GM23338 (cell line): ENCODE measurements around the gene RAB11FIP3.
"Not testable (repeated sequence)": the region's sequence is repeated elsewhere in the genome, so short reads cannot be mapped to it uniquely, and the experiment has no call there.

Experiments
- CTCF ChIP-seq, 2 experiments: fragments of 200-600 bp in 1 of 2; sonication (generic) in 1 of 2; conservative IDR thresholded peaks; 2 replicates each; pipeline versions ENCODE4 v1.5.1 to v1.6.1; 2016 to 2017; ENCODE audit warnings: antibody characterized with exemption in 2 of 2, low read depth in 2 of 2, mild to moderate bottlenecking in 2 of 2, moderate library complexity in 1 of 2
- ETS1 ChIP-seq: IDR thresholded peaks from 2 replicates; pipeline ENCODE4 v1.6.1; 2016; ENCODE audit warnings: antibody characterized with exemption
- EZH2 ChIP-seq: fragments of 200-600 bp; sonication (generic); IDR thresholded peaks from one replicate; pipeline ENCODE4 v1.8.0; 2017; ENCODE audit warnings: antibody characterized with exemption, mild to moderate bottlenecking, low read depth; ENCODE audit not compliant: unreplicated experiment
- POLR2AphosphoS5 ChIP-seq: IDR thresholded peaks from 2 replicates; pipeline ENCODE4 v1.6.1; 2016; ENCODE audit warnings: antibody characterized with exemption, low read depth
- REST ChIP-seq: IDR thresholded peaks from one replicate; pipeline ENCODE4 v1.6.1; 2018; ENCODE audit warnings: antibody characterized with exemption; ENCODE audit not compliant: unreplicated experiment

GRCh38 chr16:507527-507926 lies 82.1 kb downstream of the RAB11FIP3 start:
- TF ChIP-seq CTCF (conservative IDR thresholded peaks at IDR 0.05; ENCODE audit: low read depth in 2 of 2); ETS1; POLR2AphosphoS5; EZH2; REST: not testable (repeated sequence)
